ENCODE results near the gene RABGAP1L. TPM values are rescaled to one million over a fixed set of nuclear protein-coding genes. Genes with fewer than 3 reads are reported as not detected.
"Not testable (repeated sequence)": the region's sequence is repeated elsewhere in the genome, so short reads cannot be mapped to it uniquely, and the experiment has no call there.

The RABGAP1L gene
- total RNA-seq, 1 donor from 2014 or later, result 19.3 TPM

GRCh38 chr1:174153085-174153824 is 6.1 kb upstream of the RABGAP1L start:
- DNase-seq (ENCODE audit: low read depth in 2 of 2), result peak in 1 of 2 donors; percentile 6

GRCh38 chr1:174153825-174154107 is 5.6 kb upstream of the RABGAP1L start:
- DNase-seq (ENCODE audit: low read depth in 2 of 2), result no peak

GRCh38 chr1:174156437-174156836 is 2.9 kb upstream of the RABGAP1L start:
- DNase-seq (ENCODE audit: low read depth in 2 of 2), result no peak

GRCh38 chr1:174157157-174157806 is 2.0 kb upstream of the RABGAP1L start:
- DNase-seq (ENCODE audit: low read depth in 2 of 2), result no peak

GRCh38 chr1:174158767-174159251 is 511 bp upstream of the RABGAP1L start:
- no peak for DNase-seq (ENCODE audit: low read depth in 2 of 2)

GRCh38 chr1:174160109-174160473 is 771 bp downstream of the RABGAP1L start:
- DNase-seq (ENCODE audit: low read depth in 2 of 2), result peak in 1 of 2 donors; percentile 36

- no peak for DNase-seq (ENCODE audit: low read depth in 2 of 2)
These were observed 1.3 kb downstream of the RABGAP1L start for GRCh38 chr1:174160603-174161002.

- no peak for DNase-seq (ENCODE audit: low read depth in 2 of 2)
These were observed 2.5 kb downstream of the RABGAP1L start for GRCh38 chr1:174161813-174162212.

GRCh38 chr1:174164826-174165225 is 5.5 kb downstream of the RABGAP1L start:
- DNase-seq (ENCODE audit: low read depth in 2 of 2), result no peak

- no peak for DNase-seq (ENCODE audit: low read depth in 2 of 2)
These were observed 6.3 kb downstream of the RABGAP1L start for GRCh38 chr1:174165471-174166137.

- DNase-seq (ENCODE audit: low read depth in 2 of 2), result no peak
These were observed 7.4 kb downstream of the RABGAP1L start for GRCh38 chr1:174166530-174167264.

GRCh38 chr1:174167265-174167803 is 8.0 kb downstream of the RABGAP1L start:
- no peak for DNase-seq (ENCODE audit: low read depth in 2 of 2)

GRCh38 chr1:174169342-174169741 is 10.0 kb downstream of the RABGAP1L start:
- no peak for DNase-seq (ENCODE audit: low read depth in 2 of 2)

GRCh38 chr1:174171073-174171472 is 11.8 kb downstream of the RABGAP1L start:
- DNase-seq (ENCODE audit: low read depth in 2 of 2), result no peak

- DNase-seq (ENCODE audit: low read depth in 2 of 2), result no peak
These were observed 15.4 kb downstream of the RABGAP1L start for GRCh38 chr1:174174461-174175329.

GRCh38 chr1:174178459-174178858 is 19.1 kb downstream of the RABGAP1L start:
- DNase-seq (ENCODE audit: low read depth in 2 of 2), result not testable (repeated sequence)

- no peak for DNase-seq (ENCODE audit: low read depth in 2 of 2)
These were observed 30.2 kb downstream of the RABGAP1L start for GRCh38 chr1:174189428-174190062.

GRCh38 chr1:174190691-174191199 is 31.4 kb downstream of the RABGAP1L start:
- DNase-seq (ENCODE audit: low read depth in 2 of 2), result no peak

GRCh38 chr1:174191349-174191862 is 32.1 kb downstream of the RABGAP1L start:
- DNase-seq (ENCODE audit: low read depth in 2 of 2), result no peak

- no peak for DNase-seq (ENCODE audit: low read depth in 2 of 2)
These were observed 35.1 kb downstream of the RABGAP1L start for GRCh38 chr1:174194461-174194860.
